ENCODE results near the gene SCN4B.

The SCN4B gene

DNA sequence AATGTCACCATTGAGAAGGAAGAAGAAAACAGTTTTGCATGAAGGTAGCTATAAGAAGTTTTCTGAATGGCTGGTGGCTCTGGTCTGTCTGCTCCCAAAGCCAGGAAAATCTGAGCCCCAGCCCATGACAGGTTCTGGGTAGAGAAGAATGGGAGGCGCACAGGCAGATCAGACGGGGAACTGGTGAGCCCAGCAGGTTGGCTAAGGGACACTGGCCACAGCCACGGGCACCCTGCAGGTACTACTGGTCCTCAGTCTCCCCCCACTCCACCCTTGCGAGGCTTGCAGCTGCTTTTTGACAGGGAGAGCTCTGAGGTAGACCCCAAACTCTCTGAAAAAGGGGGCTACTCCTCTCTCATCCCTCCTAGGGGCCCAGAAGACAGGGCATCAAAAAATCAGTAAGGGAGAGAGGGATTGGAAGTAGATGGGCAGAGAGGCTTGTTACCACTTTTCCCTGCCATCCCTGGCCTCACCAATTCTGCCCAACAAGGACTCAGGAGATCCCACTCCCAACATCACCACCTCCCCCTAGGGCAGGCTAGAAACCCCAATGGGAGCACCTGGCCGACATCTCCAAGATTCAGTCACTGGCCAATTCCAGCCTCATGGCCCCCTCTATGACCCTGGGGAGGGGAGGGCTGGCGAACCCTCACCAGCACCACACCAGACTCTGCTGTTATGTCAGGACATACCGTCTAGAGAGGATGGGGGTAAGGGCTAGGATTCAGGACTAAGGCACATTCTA, 17.4 kb downstream of the SCN4B start:
- in situ Hi-C loops (cut with MboI; ENCODE audit: low sequenced_read_pairs): no loop called here

DNA sequence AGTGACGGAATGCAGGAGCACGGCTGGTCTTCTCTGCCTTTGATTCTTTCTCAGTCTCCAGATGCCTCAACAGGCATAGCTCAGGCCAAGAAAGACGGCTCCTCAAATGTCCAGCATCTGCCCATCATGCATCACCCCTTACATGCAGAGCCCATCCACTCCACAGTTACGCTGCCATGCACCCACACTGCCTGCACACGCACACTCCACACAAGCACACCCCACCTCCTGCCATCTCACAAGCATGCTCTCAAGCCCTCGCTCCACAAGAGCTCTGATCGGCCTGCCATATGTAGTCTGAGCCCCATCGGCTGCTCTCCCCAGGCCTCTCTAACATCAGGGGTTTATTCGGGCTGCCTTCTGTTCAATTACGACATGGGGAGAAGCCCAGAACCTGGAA, 18.8 kb downstream of the SCN4B start:
- in situ Hi-C loops (cut with MboI; ENCODE audit: low sequenced_read_pairs): no loop called here

- in situ Hi-C loops (cut with MboI; ENCODE audit: low sequenced_read_pairs): no loop called here
Observed at GRCh38 chr11:118132385-118133151, 20.1 kb downstream of the SCN4B start.

DNA sequence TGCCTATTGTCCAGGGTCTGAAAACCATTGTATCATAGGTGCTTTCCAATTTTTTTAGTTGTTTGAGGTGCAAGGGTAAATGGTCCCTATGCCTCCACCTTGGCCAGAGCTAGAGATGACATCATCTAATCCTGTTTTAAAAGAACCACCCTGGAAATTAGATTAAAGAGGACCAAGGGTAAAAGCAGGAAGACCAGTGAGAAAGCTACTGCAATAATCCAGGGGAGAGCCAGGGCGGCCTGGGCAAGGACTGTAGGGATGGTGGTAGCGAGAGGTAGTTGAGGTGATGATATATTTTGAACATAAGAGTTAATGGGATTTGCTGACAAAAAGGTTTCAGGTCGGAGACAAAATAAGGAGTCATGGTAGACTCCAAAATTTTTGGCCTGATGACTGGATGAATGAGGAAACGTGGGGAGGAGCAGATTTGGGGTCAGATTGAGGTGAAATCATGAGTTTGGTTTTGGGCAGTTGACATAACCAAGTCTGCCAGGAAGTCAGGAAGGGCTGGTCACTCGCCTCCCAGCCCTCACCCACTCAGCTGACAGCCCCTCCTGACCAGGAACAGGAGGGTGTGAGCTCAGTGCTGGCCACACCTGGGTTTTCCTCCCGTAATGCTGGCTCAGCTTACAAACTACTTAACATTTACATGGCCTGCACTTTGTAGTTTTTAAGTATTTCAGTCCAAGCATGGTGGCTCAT, 23.0 kb downstream of the SCN4B start:
- in situ Hi-C loops (cut with MboI; ENCODE audit: low sequenced_read_pairs): no loop called here

DNA sequence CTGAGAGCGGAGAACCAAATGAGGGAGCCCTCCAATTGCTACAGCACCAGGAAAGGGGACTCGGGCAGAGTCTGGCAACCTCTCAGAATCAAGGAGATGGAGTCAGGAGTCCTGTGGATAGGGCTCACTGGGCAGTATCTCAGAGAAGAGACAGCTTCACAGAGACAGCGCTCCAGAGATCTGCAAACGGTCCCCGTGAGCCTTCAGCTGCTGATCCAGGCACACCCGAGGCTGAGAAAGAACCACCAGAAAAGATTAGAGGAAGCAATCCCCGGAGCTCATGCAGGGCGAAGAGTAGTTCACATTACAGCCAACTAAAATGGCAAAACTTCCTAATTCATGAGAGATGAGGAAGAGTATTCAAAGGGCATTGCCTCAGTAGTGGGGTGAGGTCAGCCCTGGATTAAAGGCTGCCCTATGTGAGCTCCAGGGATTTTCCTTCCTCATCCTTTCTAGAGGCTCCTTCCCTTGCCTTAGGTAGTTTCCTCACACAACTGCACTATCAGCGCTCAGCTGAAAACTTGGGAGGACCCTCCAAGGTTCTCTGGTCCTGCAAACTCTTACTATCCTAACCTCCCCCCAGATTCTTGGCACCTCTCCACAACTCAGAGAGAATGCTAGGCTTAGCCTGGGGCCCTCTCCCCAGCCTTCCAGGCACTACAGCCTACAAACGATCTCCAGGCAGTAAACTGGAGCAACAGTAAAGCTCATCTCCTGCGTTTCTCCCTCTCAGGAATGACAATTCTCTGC, 23.7 kb downstream of the SCN4B start:
- in situ Hi-C loops (cut with MboI; ENCODE audit: low sequenced_read_pairs): no loop called here

DNA sequence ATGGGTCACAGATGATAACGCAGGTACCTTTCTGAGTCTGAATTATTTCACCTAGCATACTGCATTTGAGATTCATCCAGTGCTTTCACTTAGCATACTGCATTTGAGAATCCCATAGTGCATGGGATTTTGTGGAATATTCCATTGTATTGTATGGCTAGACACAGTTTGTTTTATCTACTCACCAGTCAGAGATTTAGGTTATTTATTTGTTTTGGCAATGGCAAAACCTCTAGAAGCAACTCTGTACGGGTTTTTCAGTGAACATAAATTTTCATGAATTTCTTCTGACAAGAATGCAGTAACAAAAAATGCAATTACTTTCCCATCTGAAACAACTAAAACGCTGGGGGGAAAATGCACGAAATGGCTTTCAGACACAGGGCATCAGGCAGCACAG, 24.3 kb downstream of the SCN4B start:
- in situ Hi-C loops (cut with MboI; ENCODE audit: low sequenced_read_pairs): no loop called here

DNA sequence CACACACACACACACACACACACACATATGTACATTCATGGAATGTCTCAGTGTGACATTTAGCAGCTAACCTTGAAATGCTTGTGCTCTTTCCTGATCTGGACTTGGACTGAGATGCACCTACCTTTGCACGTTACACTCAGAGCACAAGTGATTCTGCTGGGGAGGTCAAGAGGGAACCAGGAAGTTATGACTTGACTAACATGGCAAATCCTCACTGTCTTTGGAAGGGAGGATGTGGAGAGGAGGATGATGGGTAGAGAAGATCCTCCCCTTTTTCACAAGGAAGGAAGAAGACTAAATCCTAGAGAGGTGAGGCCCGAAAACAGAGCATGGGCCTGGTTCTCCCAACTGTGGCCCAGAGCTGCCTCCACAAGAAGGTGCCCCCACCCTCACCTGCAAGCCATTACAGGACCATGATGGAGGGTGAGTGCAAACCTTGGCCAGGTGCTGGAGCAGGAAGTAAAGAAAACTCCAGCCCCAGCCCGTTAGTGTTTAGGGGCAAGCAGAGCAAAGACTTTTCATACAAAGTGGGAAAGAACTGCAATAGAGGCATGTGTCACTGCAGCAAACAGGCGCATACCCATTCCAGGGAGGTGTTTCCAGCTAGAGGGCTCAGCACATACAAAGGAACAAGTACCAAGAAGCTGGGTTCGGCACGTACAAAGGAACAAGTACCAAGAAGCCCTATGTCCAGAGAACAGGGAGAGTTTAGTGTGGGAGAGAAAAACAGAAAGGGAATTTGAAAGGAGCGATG, 26.4 kb downstream of the SCN4B start:
- in situ Hi-C loops (cut with MboI; ENCODE audit: low sequenced_read_pairs): no loop called here

DNA sequence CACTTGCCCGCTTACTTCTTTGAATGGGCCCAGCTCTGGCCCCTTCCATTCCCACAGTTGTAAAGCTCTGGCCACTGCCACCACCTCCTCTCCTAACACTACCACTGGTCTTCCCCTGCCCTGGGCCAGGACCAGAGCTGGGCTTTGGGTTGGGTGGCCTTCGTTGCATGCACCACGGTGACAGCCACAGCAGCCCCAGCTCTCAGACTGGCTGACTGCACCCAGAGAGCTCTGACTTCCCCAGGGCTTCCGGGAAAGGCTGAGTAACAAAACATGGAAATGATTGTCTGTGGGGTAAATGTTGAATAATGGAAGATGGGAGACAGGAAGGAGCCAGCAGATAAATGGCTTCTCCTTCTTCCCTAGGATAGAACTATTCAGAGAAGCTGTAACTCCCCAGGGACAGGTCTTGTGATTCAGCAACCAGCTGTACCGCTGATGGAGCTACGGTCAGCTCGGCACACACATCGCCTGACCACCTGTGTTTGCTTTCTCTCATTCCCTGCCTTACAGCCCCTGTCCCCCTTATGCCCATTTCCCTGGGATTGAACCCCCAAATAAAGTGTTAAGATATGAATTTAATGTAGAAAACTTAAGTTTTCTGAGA, 27.6 kb downstream of the SCN4B start:
- in situ Hi-C loops (cut with MboI; ENCODE audit: low sequenced_read_pairs): no loop called here

DNA sequence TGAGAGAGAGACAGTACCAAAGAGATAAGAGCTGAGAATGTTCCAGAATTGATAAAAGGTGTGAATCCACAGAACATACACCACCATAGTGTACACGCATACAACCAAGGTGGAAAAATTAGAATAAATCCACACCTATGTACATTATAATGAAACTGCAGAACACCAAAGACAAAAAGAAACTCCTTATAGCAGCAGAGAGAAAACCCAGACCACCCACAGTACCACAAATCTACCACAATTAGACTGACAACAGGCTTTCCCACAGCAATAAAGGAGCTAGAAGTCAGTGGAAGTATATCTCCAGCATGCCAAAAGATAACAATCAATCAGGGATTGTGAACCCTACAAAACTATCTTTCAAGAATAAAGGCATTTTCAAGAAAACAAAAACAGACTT, 31.8 kb downstream of the SCN4B start:
- in situ Hi-C loops (cut with MboI; ENCODE audit: low sequenced_read_pairs): no loop called here

- in situ Hi-C loops (cut with MboI; ENCODE audit: low sequenced_read_pairs): no loop called here
Observed at GRCh38 chr11:118117790-118118601, 34.6 kb downstream of the SCN4B start.

DNA sequence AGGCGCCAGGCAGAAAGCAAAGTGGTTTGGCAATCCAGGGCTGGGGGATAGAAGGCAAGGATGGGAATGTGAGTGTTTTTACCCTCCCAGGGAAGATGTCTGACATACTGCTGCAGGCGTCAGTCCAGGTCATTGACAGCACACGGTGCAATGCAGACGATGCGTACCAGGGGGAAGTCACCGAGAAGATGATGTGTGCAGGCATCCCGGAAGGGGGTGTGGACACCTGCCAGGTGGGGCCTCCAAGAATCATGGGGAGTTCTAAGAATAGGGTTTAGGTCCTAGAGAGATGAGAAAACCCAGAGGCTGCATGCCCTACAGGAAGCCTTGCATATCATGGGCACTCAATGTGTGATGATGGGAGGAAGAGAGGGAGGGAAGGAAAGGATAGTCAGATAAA, 37.6 kb downstream of the SCN4B start:
- in situ Hi-C loops (cut with MboI; ENCODE audit: low sequenced_read_pairs): no loop called here

DNA sequence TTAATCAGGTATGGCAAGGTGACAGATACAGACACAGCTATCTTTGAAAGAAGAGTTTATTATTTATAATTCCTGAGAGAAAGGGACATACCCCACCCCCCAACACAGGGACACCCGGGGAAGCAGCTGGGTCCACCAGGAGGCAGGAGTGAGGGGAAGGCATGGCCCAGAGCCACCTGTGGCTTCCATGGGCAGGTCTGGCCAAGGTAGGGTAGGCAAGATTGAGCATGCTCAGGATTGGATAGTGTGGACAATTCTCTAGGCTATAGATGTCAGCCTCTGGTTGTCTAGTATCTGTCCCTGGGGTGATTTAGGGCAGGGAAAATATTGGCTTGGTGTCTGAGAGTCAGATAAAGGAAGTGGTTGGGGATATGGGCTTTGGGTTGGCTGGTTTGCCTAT, 38.4 kb downstream of the SCN4B start:
- in situ Hi-C loops (cut with MboI; ENCODE audit: low sequenced_read_pairs): no loop called here

GRCh38 chr11:118112711-118113430, 39.8 kb downstream of the SCN4B start:
- in situ Hi-C loops (cut with MboI; ENCODE audit: low sequenced_read_pairs): no loop called here

DNA sequence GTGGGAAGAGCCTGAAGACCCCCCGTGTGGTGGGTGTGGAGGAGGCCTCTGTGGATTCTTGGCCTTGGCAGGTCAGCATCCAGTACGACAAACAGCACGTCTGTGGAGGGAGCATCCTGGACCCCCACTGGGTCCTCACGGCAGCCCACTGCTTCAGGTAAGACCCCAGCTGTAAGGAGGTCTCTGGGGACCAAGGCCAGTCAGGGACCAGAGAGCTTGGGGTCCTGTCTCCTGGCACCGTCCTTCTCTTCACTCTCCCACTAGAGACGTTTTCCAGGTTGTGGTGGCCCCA, 40.9 kb downstream of the SCN4B start:
- in situ Hi-C loops (cut with MboI; ENCODE audit: low sequenced_read_pairs): no loop called here

GRCh38 chr11:118111019-118111743, 41.4 kb downstream of the SCN4B start:
- in situ Hi-C loops (cut with MboI; ENCODE audit: low sequenced_read_pairs): no loop called here

GRCh38 chr11:118109231-118109630, 43.4 kb downstream of the SCN4B start:
- in situ Hi-C loops (cut with MboI; ENCODE audit: low sequenced_read_pairs): no loop called here

GRCh38 chr11:118108513-118108912, 44.1 kb downstream of the SCN4B start:
- in situ Hi-C loops (cut with MboI; ENCODE audit: low sequenced_read_pairs): no loop called here

- in situ Hi-C loops (cut with MboI; ENCODE audit: low sequenced_read_pairs): no loop called here
Observed at GRCh38 chr11:118106789-118107335, 45.8 kb downstream of the SCN4B start.

Measured in HL-60/S4 treated with phorbol 12-myristate 13-acetate at 8.2 ng/mL for 4 days and 3 days (cell line).